CD8-positive, alpha-beta memory T cell (primary cell): ENCODE measurements around the gene TEX11. TPM values are rescaled to one million over a fixed set of nuclear protein-coding genes. Genes with fewer than 3 reads are reported as not detected.

Experiments used
- CTCF ChIA-PET: fragments of 350-600 bp; sonication (Branson Sonifier 250); formaldehyde crosslinking; loops from one replicate; lab custom pipeline; 2021; ENCODE audit warnings: antibody characterized with exemption; lab: Charles Lee
- POLR2A ChIA-PET: fragments of 350-600 bp; sonication (Branson Sonifier 250); formaldehyde crosslinking; loops from one replicate; lab custom pipeline; 2021; ENCODE audit warnings: antibody characterized with exemption; lab: Charles Lee
- DNase-seq, 5 donors: peaks; one replicate each; pipeline versions ENCODE4 v3.0.0 to v3.0.0-alpha.2; 2020 to 2022; ENCODE audit warnings: mixed read lengths in 1 of 5
- H3K27ac ChIP-seq: one replicate; pipeline ENCODE4 v1.7.0; 2013; ENCODE audit warnings: low read depth, mild to moderate bottlenecking, low read length, moderate library complexity
- H3K27me3 ChIP-seq: 2 replicates; pipeline ENCODE4 v1.7.0; 2013; ENCODE audit warnings: low read length, mild to moderate bottlenecking; ENCODE audit not compliant: insufficient read depth, poor library complexity, severe bottlenecking
- H3K36me3 ChIP-seq: 2 replicates; pipeline ENCODE4 v1.7.0; 2013; ENCODE audit warnings: mild to moderate bottlenecking, low read length, moderate library complexity; ENCODE audit not compliant: insufficient read depth
- H3K4me1 ChIP-seq: 2 replicates; pipeline ENCODE4 v1.7.0; 2013; ENCODE audit warnings: mild to moderate bottlenecking, low read length, moderate library complexity; ENCODE audit not compliant: insufficient read depth
- H3K4me3 ChIP-seq: 2 replicates; pipeline ENCODE4 v1.7.0; 2013; ENCODE audit warnings: mild to moderate bottlenecking, low read length
- H3K9me3 ChIP-seq: 2 replicates; pipeline ENCODE4 v1.7.0; 2013; ENCODE audit warnings: mild to moderate bottlenecking, low read length
- H3K27ac Mint-ChIP-seq, 8 donors: one replicate each; pipeline ENCODE4 v1.8.0; 2020 to 2021; ENCODE audit warnings: mixed read lengths in 8 of 8, mild to moderate bottlenecking in 6 of 8, inconsistent platforms in 3 of 8, moderate library complexity in 3 of 8
- H3K27me3 Mint-ChIP-seq, 2 donors: one replicate each; pipeline ENCODE4 v1.8.0; 2020 to 2021; ENCODE audit warnings: mixed read lengths in 2 of 2, mild to moderate bottlenecking in 1 of 2, moderate library complexity in 1 of 2
- H3K36me3 Mint-ChIP-seq, 3 donors: one replicate each; pipeline ENCODE4 v1.8.0; 2020 to 2021; ENCODE audit warnings: mixed read lengths in 3 of 3, inconsistent platforms in 1 of 3, mild to moderate bottlenecking in 1 of 3
- H3K4me1 Mint-ChIP-seq, 3 donors: one replicate each; pipeline ENCODE4 v1.8.0; 2020 to 2021; ENCODE audit warnings: mixed read lengths in 3 of 3, inconsistent platforms in 1 of 3, mild to moderate bottlenecking in 1 of 3
- H3K4me3 Mint-ChIP-seq, 7 donors: one replicate each; pipeline ENCODE4 v1.8.0; 2020 to 2021; ENCODE audit warnings: mixed read lengths in 7 of 7, mild to moderate bottlenecking in 6 of 7, moderate library complexity in 4 of 7, inconsistent platforms in 2 of 7
- H3K9me3 Mint-ChIP-seq, 5 donors: one replicate each; pipeline ENCODE4 v1.8.0; 2020 to 2022; ENCODE audit warnings: mixed read lengths in 5 of 5, mild to moderate bottlenecking in 3 of 5, moderate library complexity in 2 of 5, inconsistent platforms in 1 of 5
- polyA plus RNA-seq: library from polyadenylated mRNA; unstranded; fragments of 300-500 nt; fragmentation: Illumina TruSeq; gene quantifications from one replicate; pipeline ENCODE4 v1.2.3, GENCODE V29; 2021
- total RNA-seq, 2 experiments: library from RNA; stranded (reverse); gene quantifications; one replicate each; pipeline ENCODE4 v1.2.3, GENCODE V29; 2021

Gene TEX11
- total and polyA plus RNA-seq, 3 experiments from 2014 or later, result not detected

- no peaks in the 10 kb centered on the region for H3K9me3 ChIP-seq
- DNase-seq, result no peak
- H3K4me3 ChIP-seq, result no peak overlapping the region
- Mint-ChIP-seq H3K4me3 (no peak overlapping the region), H3K36me3 (peaks cover 0 to 70% (median 0%) of the 10 kb centered on the region in 3 donors), H3K4me1 (peaks cover 0 to 3% (median 0%) of the 10 kb centered on the region in 3 donors), H3K27ac (no peak overlapping the region), H3K27me3 (no peaks in the 10 kb centered on the region), H3K9me3 (no peaks in the 10 kb centered on the region)
- no peak overlapping the region for H3K27ac ChIP-seq
- no peaks in the 10 kb centered on the region for H3K4me1 ChIP-seq
- H3K27me3 ChIP-seq, result no peaks in the 10 kb centered on the region
- POLR2A ChIA-PET, result no interaction called here
- CTCF ChIA-PET, result no interaction called here
- no peaks in the 10 kb centered on the region for H3K36me3 ChIP-seq
These were observed 426.2 kb downstream of the TEX11 start for GRCh38 chrX:70482300-70482699.

GRCh38 chrX:70481471-70482270, 426.8 kb downstream of the TEX11 start:
- H3K4me1 Mint-ChIP-seq, result peaks cover 0 to 3% (median 0%) of the 10 kb centered on the region in 3 donors
- H3K4me3 Mint-ChIP-seq, result no peak overlapping the region
- H3K9me3 ChIP-seq, result no peaks in the 10 kb centered on the region
- ChIA-PET POLR2A (no interaction called here), CTCF (interaction anchor here (0.8 kb wide), 1 partner anchor 48 kb away, joined by 3 read pairs; no protein-coding TSS in a partner anchor)
- H3K4me1 ChIP-seq, result no peaks in the 10 kb centered on the region
- no peak overlapping the region for H3K27ac ChIP-seq
- no peaks in the 10 kb centered on the region for H3K36me3 ChIP-seq
- DNase-seq, result no peak
- H3K36me3 Mint-ChIP-seq, result peaks cover 0 to 65% (median 0%) of the 10 kb centered on the region in 3 donors
- H3K4me3 ChIP-seq, result no peak overlapping the region
- H3K27me3 ChIP-seq, result no peaks in the 10 kb centered on the region
- H3K27me3 Mint-ChIP-seq, result no peaks in the 10 kb centered on the region
- no peaks in the 10 kb centered on the region for H3K9me3 Mint-ChIP-seq
- H3K27ac Mint-ChIP-seq, result peak overlapping the region in 1 of 8 donors; percentile 0

GRCh38 chrX:70480660-70481018, 427.9 kb downstream of the TEX11 start:
- no peak for DNase-seq
- H3K27me3 ChIP-seq, result no peaks in the 10 kb centered on the region
- Mint-ChIP-seq H3K9me3 (no peaks in the 10 kb centered on the region), H3K27ac (peak overlapping the region in 1 of 8 donors; percentile 44), H3K27me3 (peaks cover 0 to 2% of the 10 kb centered on the region in 2 donors), H3K4me1 (peaks cover 0 to 5% (median 2%) of the 10 kb centered on the region in 3 donors), H3K4me3 (no peak overlapping the region), H3K36me3 (peaks cover 0 to 57% (median 0%) of the 10 kb centered on the region in 3 donors)
- ChIA-PET CTCF (no interaction called here), POLR2A (no interaction called here)
- H3K4me1 ChIP-seq, result no peaks in the 10 kb centered on the region
- H3K9me3 ChIP-seq, result no peaks in the 10 kb centered on the region
- no peak overlapping the region for H3K27ac ChIP-seq
- H3K4me3 ChIP-seq, result no peak overlapping the region
- no peaks in the 10 kb centered on the region for H3K36me3 ChIP-seq

- Mint-ChIP-seq H3K27me3 (peaks cover 0 to 4% of the 10 kb centered on the region in 2 donors), H3K4me1 (peaks cover 0 to 9% (median 2%) of the 10 kb centered on the region in 3 donors), H3K27ac (no peak overlapping the region), H3K4me3 (no peak overlapping the region), H3K36me3 (peaks cover 0 to 54% (median 0%) of the 10 kb centered on the region in 3 donors), H3K9me3 (no peaks in the 10 kb centered on the region)
- H3K9me3 ChIP-seq, result no peaks in the 10 kb centered on the region
- no peak for DNase-seq
- POLR2A ChIA-PET, result no interaction called here
- H3K36me3 ChIP-seq, result no peaks in the 10 kb centered on the region
- CTCF ChIA-PET, result no interaction called here
- no peaks in the 10 kb centered on the region for H3K4me1 ChIP-seq
- H3K27me3 ChIP-seq, result no peaks in the 10 kb centered on the region
- no peak overlapping the region for H3K4me3 ChIP-seq
- no peak overlapping the region for H3K27ac ChIP-seq
These were observed 428.4 kb downstream of the TEX11 start for GRCh38 chrX:70479922-70480659.

GRCh38 chrX:70479247-70479921, 429.1 kb downstream of the TEX11 start:
- Mint-ChIP-seq H3K4me1 (peaks cover 0 to 9% (median 2%) of the 10 kb centered on the region in 3 donors), H3K4me3 (no peak overlapping the region), H3K27ac (peak overlapping the region in 3 of 8 donors; percentile 7 to 86 (median 18)), H3K36me3 (peaks cover 0 to 48% (median 0%) of the 10 kb centered on the region in 3 donors), H3K9me3 (no peaks in the 10 kb centered on the region), H3K27me3 (peaks cover 0 to 4% of the 10 kb centered on the region in 2 donors)
- no peak for DNase-seq
- POLR2A ChIA-PET, result no interaction called here
- Histone ChIP-seq H3K9me3 (no peaks in the 10 kb centered on the region), H3K36me3 (no peaks in the 10 kb centered on the region), H3K27me3 (no peaks in the 10 kb centered on the region), H3K4me1 (no peaks in the 10 kb centered on the region), H3K27ac (no peak overlapping the region), H3K4me3 (no peak overlapping the region)
- CTCF ChIA-PET, result no interaction called here

Other genes with a start within 250 kb of the TEX11 start
- under 1 TPM; 0.16 to 0.28 TPM for gene SLC7A3, start 22.4 kb upstream of the TEX11 start, total RNA-seq
- 1.5 TPM for gene SLC7A3, start 22.4 kb upstream of the TEX11 start, polyA plus RNA-seq
- 10 to 100 TPM; 56.5 to 60.0 TPM for gene SNX12, start 159.6 kb upstream of the TEX11 start, total RNA-seq
- gene SNX12, start 159.6 kb upstream of the TEX11 start, polyA plus RNA-seq, result 4.3 TPM
- 10 to 100 TPM; 12.8 to 13.8 TPM for gene FOXO4, start 187.1 kb upstream of the TEX11 start, total RNA-seq
- gene FOXO4, start 187.1 kb upstream of the TEX11 start, polyA plus RNA-seq, result 2.8 TPM
- gene CXorf65, start 198.0 kb upstream of the TEX11 start, total RNA-seq, result 10 to 100 TPM in 1 of 2 experiments, 1 to 10 TPM in 1; 9.5 to 11.0 TPM
- 4.9 TPM for gene CXorf65, start 198.0 kb upstream of the TEX11 start, polyA plus RNA-seq
- gene IL2RG, start 202.9 kb upstream of the TEX11 start, total RNA-seq, result 100 to 1,000 TPM; 312 to 323 TPM
- gene IL2RG, start 202.9 kb upstream of the TEX11 start, polyA plus RNA-seq, result 1,411 TPM
- 10 to 100 TPM; 49.3 to 61.1 TPM for gene MED12, start 209.9 kb upstream of the TEX11 start, total RNA-seq
- 19.0 TPM for gene MED12, start 209.9 kb upstream of the TEX11 start, polyA plus RNA-seq
- under 1 TPM; 0.46 to 0.69 TPM for gene NLGN3, start 236.1 kb upstream of the TEX11 start, total RNA-seq
- gene NLGN3, start 236.1 kb upstream of the TEX11 start, polyA plus RNA-seq, result 0.16 TPM